ENCODE results near the gene TBC1D25. TPM values are rescaled to one million over a fixed set of nuclear protein-coding genes. Genes with fewer than 3 reads are reported as not detected.

TBC1D25 gene, protein sequence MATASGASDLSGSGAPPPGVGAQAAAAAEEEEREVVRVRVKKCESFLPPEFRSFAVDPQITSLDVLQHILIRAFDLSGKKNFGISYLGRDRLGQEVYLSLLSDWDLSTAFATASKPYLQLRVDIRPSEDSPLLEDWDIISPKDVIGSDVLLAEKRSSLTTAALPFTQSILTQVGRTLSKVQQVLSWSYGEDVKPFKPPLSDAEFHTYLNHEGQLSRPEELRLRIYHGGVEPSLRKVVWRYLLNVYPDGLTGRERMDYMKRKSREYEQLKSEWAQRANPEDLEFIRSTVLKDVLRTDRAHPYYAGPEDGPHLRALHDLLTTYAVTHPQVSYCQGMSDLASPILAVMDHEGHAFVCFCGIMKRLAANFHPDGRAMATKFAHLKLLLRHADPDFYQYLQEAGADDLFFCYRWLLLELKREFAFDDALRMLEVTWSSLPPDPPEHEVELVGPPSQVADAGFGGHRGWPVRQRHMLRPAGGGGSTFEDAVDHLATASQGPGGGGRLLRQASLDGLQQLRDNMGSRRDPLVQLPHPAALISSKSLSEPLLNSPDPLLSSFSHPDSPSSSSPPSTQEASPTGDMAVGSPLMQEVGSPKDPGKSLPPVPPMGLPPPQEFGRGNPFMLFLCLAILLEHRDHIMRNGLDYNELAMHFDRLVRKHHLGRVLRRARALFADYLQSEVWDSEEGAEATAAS
- 4.4 and 5.7 TPM in 2 replicates for total RNA-seq

DNA sequence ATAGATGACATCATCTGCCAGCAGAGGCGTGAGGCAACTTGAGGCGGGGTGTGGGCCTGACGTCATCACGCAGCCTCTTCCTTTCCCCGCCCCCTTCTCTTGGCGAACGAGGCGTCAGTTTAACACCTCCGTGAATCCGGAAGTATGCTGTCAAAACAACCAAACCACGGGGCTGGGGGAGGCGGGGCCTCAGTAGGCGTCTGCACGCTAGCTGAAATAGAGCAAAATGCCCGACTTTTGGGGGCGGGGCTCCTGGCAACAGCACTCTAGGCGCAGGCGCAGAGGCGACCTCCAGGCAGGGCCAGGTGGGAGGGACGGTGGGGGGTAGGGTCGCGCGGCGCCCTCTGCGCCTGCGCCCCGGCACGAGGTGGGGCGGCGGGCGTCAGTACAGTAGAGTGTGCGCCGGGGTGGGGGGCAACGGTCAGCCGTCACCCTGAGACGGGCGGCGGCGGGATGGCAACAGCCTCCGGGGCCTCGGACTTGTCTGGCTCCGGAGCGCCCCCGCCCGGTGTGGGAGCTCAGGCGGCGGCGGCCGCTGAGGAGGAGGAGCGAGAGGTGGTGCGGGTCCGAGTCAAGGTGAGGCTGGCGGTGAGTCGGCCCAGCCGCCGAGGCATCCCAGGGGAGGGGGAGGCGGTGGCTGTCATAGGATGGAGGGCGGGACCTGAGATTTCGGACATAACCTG is at the start of gene TBC1D25:
TSS of gene TBC1D25 (plus strand) at position 370 of the 683 bp plus-strand sequence. CDS start at position 454, 84 bp downstream.

DNA sequence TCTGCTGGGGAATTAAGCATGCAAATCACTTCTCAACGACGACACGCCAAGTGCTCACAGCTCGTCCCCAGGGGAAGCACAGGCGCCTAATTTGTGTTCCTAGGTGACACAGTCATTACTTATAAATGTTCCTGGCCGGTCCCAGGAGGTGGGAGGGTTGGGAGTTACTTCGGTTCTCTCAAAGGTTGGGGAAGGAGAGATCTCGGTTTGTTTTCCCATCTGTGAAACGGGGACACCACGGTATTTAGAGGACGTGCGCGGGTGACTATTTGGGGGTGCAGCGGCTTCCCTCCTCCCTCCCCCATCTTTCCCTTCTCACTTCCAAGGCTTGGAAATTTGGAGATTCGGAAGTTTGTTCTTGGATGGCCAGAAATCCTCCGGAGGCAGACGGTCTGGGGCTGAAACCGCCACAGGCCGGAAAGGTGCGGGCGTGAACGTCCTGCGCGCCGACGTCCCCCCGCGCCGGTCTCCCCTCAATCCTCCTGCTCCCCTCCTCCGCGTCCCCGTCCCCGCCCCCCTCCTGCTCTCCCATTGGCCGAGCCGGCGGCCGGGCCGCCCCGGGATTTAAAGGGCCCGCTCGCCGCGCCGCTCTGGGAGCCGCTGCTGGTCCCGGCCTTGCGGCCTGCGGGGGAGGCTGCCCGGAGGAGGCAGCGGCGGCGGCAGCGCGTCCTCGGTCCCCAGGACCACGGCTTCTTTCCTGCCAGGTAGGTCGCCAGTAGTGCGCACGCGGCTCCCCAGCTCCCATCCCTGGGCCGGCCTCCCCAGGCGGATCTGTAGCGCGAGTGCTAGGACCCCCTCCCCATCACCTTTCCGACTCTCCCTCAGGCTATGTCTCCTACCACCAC is 30.9 kb upstream of the TBC1D25 start, which contains the start of gene PORCN:
TSS of gene PORCN (plus strand) at position 593 of the 845 bp plus-strand sequence. CDS start 829 bp downstream, outside the sequence.

DNA sequence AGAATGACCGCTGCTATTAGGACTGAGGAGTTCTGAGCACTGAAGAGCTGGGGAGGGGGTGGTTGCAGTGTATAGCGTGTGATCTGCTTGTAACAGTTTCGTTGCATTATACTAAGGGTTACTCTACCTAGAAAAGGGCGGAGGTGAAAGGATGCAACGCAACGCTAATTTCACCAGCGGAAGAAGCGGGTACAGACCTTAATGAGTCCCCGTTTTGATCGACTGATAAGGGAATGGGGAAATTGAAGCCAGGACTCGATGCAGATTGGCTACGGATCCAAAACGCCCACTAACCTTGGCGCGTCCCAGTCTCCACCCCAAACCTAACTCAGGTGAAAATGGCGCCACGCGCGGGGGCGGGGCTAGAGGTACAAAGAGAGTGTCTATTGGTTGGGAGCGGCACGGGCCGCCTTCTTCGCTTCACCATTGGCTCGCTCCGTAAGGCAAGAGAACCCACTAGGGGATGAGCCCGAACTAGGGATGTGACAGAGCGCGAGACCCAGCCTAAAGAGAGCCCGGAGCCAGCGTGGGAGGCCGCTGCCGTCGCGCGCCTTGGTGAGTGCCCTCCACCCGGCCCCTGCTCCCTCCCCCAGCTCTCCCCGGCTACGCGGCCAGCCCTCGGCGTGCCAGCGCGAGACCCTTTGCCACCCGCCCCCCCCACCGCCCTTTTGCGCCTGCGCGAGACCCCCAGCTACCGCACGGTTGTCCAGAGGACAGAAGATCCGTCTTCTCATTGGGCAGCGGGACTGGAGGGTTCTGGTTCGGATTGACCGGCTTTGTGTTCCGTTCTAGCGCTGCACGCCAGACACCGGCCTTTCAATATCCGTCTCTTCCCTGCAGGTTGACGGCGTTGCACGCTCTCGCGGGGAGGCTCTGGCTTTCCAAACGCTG is 17.9 kb upstream of the TBC1D25 start, which contains the start of gene EBP:
TSS of gene EBP (plus strand) at position 456 of the 891 bp plus-strand sequence. CDS start 1,964 bp downstream, outside the sequence.

DNA sequence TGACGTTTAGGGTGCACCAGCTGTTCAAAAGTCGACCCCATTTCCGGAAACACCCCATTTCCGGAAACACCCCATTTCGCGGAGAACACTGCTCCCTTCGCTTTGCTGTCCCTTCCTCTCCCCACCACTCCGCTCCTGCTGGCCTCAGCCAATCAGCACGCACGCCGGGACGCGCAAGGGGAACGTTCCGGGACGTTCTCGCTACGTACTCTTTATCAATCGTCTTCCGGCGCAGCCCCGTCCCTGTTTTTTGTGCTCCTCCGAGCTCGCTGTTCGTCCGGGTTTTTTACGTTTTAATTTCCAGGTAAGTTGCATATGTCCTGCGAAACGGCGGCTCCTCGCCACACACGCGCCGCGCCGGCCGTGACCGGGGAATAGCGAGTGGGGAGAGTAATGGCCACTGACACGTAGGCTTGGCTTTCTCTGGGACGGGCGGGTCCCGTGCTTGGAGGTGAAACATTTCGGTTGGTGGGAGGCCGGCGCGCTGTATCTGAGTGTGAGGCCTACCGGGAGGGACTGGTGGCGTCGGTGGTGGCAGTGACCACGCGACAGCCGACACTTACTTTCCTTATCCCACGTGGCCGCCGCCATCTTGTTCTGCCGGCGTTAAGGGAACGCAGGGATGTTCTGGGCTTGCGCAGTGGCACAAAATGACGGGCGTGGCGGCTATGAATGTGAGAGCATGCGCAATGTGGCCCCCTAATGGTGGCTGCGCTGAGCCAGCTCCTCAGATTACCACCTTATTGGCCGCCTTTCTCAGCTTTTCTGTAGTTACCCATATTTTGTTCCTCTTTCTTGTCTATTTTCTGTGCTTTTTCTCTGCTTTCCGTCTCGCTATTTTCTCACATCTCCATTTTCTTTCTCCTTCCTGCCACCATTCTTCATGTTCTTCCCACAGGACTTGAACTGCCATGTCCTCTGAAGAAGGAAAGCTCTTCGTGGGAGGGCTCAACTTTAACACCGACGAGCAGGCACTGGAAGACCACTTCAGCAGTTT is 35.1 kb downstream of the TBC1D25 start, which contains the start of gene RBM3:
TSS of gene RBM3 (plus strand) at position 215 of the 997 bp plus-strand sequence. CDS start at position 912, 697 bp downstream.

DNA sequence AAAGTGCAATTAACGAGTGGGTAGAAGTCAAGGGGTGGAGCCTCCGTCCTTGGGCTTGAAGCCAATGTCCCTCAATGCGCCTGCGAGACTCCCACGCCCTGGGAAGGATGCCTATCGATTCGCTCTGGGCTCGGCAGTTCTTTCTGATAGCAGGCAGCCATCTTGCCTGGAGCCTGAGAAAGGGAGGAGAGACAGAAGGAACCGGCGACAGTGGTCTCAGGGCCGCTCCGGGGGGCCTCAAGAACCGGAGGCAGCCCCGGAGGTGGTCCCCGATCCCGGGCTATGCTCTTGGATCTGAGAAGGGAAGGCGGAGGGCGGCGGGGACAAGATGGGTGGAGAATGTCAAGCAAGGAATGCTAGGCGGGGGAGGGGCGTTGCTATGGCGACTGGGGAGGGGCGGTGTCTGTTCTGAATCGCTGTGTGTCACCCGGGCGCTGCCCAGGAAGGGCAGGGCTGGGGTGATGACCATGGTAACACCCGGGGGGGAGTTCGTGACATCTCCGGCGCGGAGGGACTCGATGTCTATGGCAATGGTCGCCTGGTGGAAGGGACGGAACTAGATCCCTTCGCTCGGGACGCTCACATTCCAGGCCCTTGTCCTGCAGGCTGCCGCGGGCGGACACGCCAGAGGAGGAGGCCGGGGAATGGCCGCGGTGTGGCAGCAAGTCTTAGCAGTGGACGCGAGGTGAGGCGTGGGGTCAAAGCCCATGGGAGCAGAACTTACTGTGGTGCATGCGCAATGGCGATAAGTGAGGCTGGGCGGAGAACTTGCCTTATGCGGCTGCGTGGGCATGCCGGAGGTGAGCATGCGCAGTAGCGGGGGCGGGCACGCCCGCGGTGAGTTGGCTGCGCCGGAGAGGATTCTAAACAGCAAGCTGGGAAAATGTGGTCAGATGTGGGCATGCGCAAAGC is 58.1 kb downstream of the TBC1D25 start, which contains the start of gene WDR13:
TSS of gene WDR13 (plus strand) at position 140 of the 912 bp plus-strand sequence. CDS start at position 645, 505 bp downstream.

Other genes starting within 250 kb of the TBC1D25 start
- gene SSX3, start 183.0 kb upstream of the TBC1D25 start, total RNA-seq: not detected in 2 replicates
- gene SSX4, start 156.2 kb upstream of the TBC1D25 start, total RNA-seq: not detected in 2 replicates
- not detected in 2 replicates for gene SSX4B, start 127.8 kb upstream of the TBC1D25 start, total RNA-seq
- 40.0 and 44.6 TPM in 2 replicates for gene SLC38A5, start 69.5 kb upstream of the TBC1D25 start, total RNA-seq
- gene FTSJ1, start 63.5 kb upstream of the TBC1D25 start, total RNA-seq: 24.0 and 27.0 TPM in 2 replicates
- 7.3 and 10.1 TPM in 2 replicates for gene PORCN, start 30.7 kb upstream of the TBC1D25 start, total RNA-seq
- gene EBP, start 17.9 kb upstream of the TBC1D25 start, total RNA-seq: 26.8 and 52.2 TPM in 2 replicates
- 63.7 and 238 TPM in 2 replicates for gene RBM3, start 34.8 kb downstream of the TBC1D25 start, total RNA-seq
- gene WDR13, start 57.8 kb downstream of the TBC1D25 start, total RNA-seq: 139 and 289 TPM in 2 replicates
- gene WAS, start 144.1 kb downstream of the TBC1D25 start, total RNA-seq: 0.26 and 0.32 TPM in 2 replicates
- 0.86 and 1.7 TPM in 2 replicates for gene SUV39H1, start 157.0 kb downstream of the TBC1D25 start, total RNA-seq
- not detected in 2 replicates for gene GLOD5, start 222.0 kb downstream of the TBC1D25 start, total RNA-seq
- gene GATA1, start 246.9 kb downstream of the TBC1D25 start, total RNA-seq: not detected in 2 replicates

All from bronchial smooth muscle cell (primary cell).